MCF 10A (cell line): ENCODE data around the gene CDCA4. TPM values are rescaled to one million over a fixed set of nuclear protein-coding genes. Genes with fewer than 3 reads are reported as not detected.

ENCODE experiments used
- BruUV-seq: library from RNA; stranded (reverse); fragments of 400-500 nt; replicated peaks from 2 replicates; lab custom pipeline; 2021; lab: Mats Ljungman, UMichigan
- CTCF ChIA-PET: fragments of 300-600 bp; sonication (Branson Sonifier 250); formaldehyde crosslinking; extraction: SDS; loops from one replicate; lab custom pipeline; 2021; ENCODE audit warnings: antibody characterized with exemption, inconsistent platforms; lab: Yijun Ruan, JAX
- POLR2A ChIA-PET: fragments of 300-600, 350-650 bp; sonication (Branson Sonifier 250); formaldehyde crosslinking; extraction: SDS; loops from one replicate; lab custom pipeline; 2020; ENCODE audit warnings: antibody characterized with exemption, inconsistent platforms; lab: Yijun Ruan, JAX
- DNase-seq: peaks from one replicate; pipeline ENCODE4 v3.0.0-alpha.2; 2018; ENCODE audit not compliant: unreplicated experiment
- H3K27ac Mint-ChIP-seq: one replicate; pipeline ENCODE4 v1.8.0; 2022; ENCODE audit warnings: mild to moderate bottlenecking, low read depth, mixed read lengths; ENCODE audit not compliant: unreplicated experiment
- H3K27me3 Mint-ChIP-seq: one replicate; pipeline ENCODE4 v1.8.0; 2022; ENCODE audit warnings: mixed read lengths; ENCODE audit not compliant: insufficient read depth, unreplicated experiment
- H3K36me3 Mint-ChIP-seq: one replicate; pipeline ENCODE4 v1.8.0; 2022; ENCODE audit warnings: mild to moderate bottlenecking, moderate library complexity, mixed read lengths; ENCODE audit not compliant: insufficient read depth, unreplicated experiment
- H3K4me1 Mint-ChIP-seq: one replicate; pipeline ENCODE4 v1.8.0; 2022; ENCODE audit warnings: mixed read lengths; ENCODE audit not compliant: insufficient read depth, unreplicated experiment
- H3K4me3 Mint-ChIP-seq: one replicate; pipeline ENCODE4 v1.8.0; 2022; ENCODE audit warnings: mild to moderate bottlenecking, moderate library complexity, mixed read lengths; ENCODE audit not compliant: unreplicated experiment
- H3K9me3 Mint-ChIP-seq: one replicate; pipeline ENCODE4 v1.8.0; 2022; ENCODE audit warnings: mixed read lengths; ENCODE audit not compliant: unreplicated experiment
- intact Hi-C: fragments of 100-400 bp; cut with micrococcal nuclease; formaldehyde crosslinking; loops from 2 replicates; pipeline ENCODE4 v1.14.1; 2022
- total RNA-seq: library from RNA; stranded (reverse); gene quantifications from 2 replicates; pipeline ENCODE4 v1.2.3, GENCODE V29; 2022
- TF ChIP-seq, protein P1 (sequence below): fragments of 200-600 bp; IDR thresholded peaks from one replicate; pipeline ENCODE4 v1.8.0; 2022; ENCODE audit warnings: antibody characterized with exemption, mild to moderate bottlenecking; ENCODE audit not compliant: unreplicated experiment

The CDCA4 gene
- total RNA-seq, 1 experiment from 2014 or later, result 33.0 TPM

- intact Hi-C loops, result loop anchor here (1.0 kb wide), 1 partner anchor 33 kb away; no protein-coding TSS in a partner anchor
- H3K27ac Mint-ChIP-seq, result peak overlapping the region; percentile 82
- H3K36me3 Mint-ChIP-seq, result peaks cover 56% of the 10 kb centered on the region
- peak overlapping the region; percentile 92 for H3K4me3 Mint-ChIP-seq
- ChIA-PET CTCF (interaction anchor here (0.8 to 2.6 kb wide), 10 partner anchors 7 to 287 kb away, joined by 3 to 11 read pairs (median 4); no protein-coding TSS in a partner anchor), POLR2A (interaction anchor here (0.6 to 11.4 kb wide), 19 partner anchors 8 to 1789 kb away, joined by 3 to 636 read pairs (median 5); partner anchors contain the start of genes AHNAK2, CDCA4, CLBA1 and SIVA1)
- peak; percentile 74 for DNase-seq
- BruUV-seq, result no TSS peak
- TF ChIP-seq, protein P1, sequence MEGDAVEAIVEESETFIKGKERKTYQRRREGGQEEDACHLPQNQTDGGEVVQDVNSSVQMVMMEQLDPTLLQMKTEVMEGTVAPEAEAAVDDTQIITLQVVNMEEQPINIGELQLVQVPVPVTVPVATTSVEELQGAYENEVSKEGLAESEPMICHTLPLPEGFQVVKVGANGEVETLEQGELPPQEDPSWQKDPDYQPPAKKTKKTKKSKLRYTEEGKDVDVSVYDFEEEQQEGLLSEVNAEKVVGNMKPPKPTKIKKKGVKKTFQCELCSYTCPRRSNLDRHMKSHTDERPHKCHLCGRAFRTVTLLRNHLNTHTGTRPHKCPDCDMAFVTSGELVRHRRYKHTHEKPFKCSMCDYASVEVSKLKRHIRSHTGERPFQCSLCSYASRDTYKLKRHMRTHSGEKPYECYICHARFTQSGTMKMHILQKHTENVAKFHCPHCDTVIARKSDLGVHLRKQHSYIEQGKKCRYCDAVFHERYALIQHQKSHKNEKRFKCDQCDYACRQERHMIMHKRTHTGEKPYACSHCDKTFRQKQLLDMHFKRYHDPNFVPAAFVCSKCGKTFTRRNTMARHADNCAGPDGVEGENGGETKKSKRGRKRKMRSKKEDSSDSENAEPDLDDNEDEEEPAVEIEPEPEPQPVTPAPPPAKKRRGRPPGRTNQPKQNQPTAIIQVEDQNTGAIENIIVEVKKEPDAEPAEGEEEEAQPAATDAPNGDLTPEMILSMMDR, result peak; percentile 17
- peaks cover 28% of the 10 kb centered on the region for H3K4me1 Mint-ChIP-seq
- H3K9me3 Mint-ChIP-seq, result no peaks in the 10 kb centered on the region
- H3K27me3 Mint-ChIP-seq, result no peaks in the 10 kb centered on the region
Observed at GRCh38 chr14:104968541-104969401, 52.1 kb downstream of the CDCA4 start.

DNA sequence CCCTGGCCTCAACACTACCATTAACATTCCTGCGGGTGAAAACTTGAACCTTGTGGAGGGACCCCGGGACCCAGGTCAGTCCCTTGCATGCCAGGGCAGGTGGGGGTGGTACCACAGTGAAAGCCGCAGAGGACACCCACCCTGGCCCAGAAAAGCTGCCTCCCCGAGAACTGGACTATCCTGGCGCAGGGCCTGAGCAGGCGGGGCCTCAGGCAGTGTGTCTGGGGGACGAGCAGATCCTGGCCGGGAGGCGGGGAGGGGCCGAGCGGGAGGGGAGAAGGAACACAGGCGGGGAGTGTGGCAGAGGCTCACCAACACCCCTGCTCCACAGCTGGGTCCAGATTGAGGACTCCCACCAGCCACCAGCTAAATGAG is 52.7 kb downstream of the CDCA4 start:
- POLR2A ChIA-PET, result interaction anchor here (0.5 to 11.4 kb wide), 15 partner anchors 9 to 287 kb away, joined by 3 to 636 read pairs (median 9); partner anchors contain the start of genes AHNAK2, CDCA4 and CLBA1
- Mint-ChIP-seq H3K4me3 (peak overlapping the region; percentile 92), H3K27ac (peak overlapping the region; percentile 82), H3K4me1 (peaks cover 28% of the 10 kb centered on the region), H3K36me3 (peaks cover 62% of the 10 kb centered on the region), H3K27me3 (no peaks in the 10 kb centered on the region), H3K9me3 (no peaks in the 10 kb centered on the region)
- TF ChIP-seq, protein P1, result no peak
- no TSS peak for BruUV-seq
- CTCF ChIA-PET, result interaction anchor here (1.1 to 2.6 kb wide), 4 partner anchors 8 to 115 kb away, joined by 3 to 11 read pairs (median 8); no protein-coding TSS in a partner anchor
- peak; percentile 79 for DNase-seq
- intact Hi-C loops, result loop anchor here (1.0 kb wide), 1 partner anchor 33 kb away; no protein-coding TSS in a partner anchor

- Mint-ChIP-seq H3K36me3 (peaks cover 68% of the 10 kb centered on the region), H3K27ac (peak overlapping the region; percentile 82), H3K9me3 (no peaks in the 10 kb centered on the region), H3K4me3 (peak overlapping the region; percentile 92), H3K4me1 (peaks cover 28% of the 10 kb centered on the region), H3K27me3 (no peaks in the 10 kb centered on the region)
- intact Hi-C loops, result loop anchor here (1.0 kb wide), 2 partner anchors 32 to 71 kb away; no protein-coding TSS in a partner anchor
- ChIA-PET CTCF (interaction anchor here (0.5 to 2.6 kb wide), 5 partner anchors 9 to 325 kb away, joined by 3 to 11 read pairs (median 6); no protein-coding TSS in a partner anchor), POLR2A (interaction anchor here (0.5 to 11.4 kb wide), 18 partner anchors 8 to 287 kb away, joined by 3 to 636 read pairs (median 4); partner anchors contain the start of genes AHNAK2, CDCA4 and CLBA1)
- peak; percentile 79 for DNase-seq
- TF ChIP-seq, protein P1, result no peak
- no TSS peak for BruUV-seq
Observed at GRCh38 chr14:104967386-104968152, 53.3 kb downstream of the CDCA4 start.
